Panc1 (cell line): ENCODE results near the gene ARHGAP20.

ENCODE experiments used
- POLR2AphosphoS5 ChIP-seq: IDR thresholded peaks from 2 replicates; pipeline ENCODE4 v1.6.1; 2012; ENCODE audit warnings: mild to moderate bottlenecking, low read depth, low read length, moderate library complexity
- SIN3A ChIP-seq: IDR thresholded peaks from 2 replicates; pipeline ENCODE4 v1.6.1; 2012; ENCODE audit warnings: low read depth, mild to moderate bottlenecking, low read length, moderate library complexity, borderline replicate concordance; ENCODE audit not compliant: insufficient read depth
- TF ChIP-seq, protein P1 (sequence below): fragments of 450-650 bp; IDR thresholded peaks from 2 replicates; pipeline ENCODE4 v1.5.1; 2017; ENCODE audit warnings: mild to moderate bottlenecking
- TF ChIP-seq, protein P2 (sequence below), 2 experiments: IDR thresholded peaks; 2 replicates each; pipeline ENCODE4 v1.6.1; 2011 to 2012; ENCODE audit warnings: low read depth in 2 of 2, control low read depth in 1 of 2, low read length in 1 of 2, mild to moderate bottlenecking in 1 of 2, moderate library complexity in 1 of 2; ENCODE audit not compliant: insufficient read depth in 1 of 2

DNA sequence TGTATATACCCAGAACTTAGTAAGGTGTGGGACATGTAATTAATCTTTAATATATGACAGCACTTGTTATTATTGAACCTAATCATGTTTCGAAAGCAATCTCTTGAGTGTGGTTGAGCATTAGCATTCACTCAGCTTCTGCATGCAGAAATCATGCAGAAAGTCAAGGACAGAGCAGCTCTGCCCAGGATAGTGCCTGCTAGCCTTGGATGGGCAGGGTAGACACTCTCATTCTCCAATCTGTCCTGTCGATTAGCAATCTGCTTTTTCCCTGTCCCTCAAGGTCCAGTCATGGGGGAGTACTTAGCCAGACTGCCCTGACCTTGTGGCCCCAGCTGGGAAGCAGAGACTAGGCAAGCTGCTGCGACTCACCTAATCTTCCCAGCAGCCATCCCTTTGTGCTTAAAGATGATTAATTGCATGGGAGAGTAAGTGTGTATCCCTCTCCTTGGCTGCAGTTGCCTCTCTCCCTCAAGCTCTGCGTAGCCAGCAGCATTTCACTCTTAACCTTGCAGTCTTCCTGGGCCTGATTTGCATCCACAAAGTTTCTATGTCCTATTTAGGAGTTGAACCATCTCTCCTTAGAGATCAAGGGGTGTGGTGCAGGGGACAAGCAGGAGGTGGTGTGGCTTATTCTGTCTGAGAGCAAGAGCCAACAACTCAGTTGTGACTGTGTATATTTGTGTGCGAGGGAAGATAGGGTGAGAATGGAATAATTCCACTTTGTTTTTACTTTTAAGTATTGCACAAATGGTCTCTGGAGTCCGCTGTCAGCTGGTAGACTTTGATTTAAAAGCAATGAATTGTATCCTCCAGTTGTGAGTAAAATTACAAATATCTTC is 181.1 kb downstream of the ARHGAP20 start:
- TF ChIP-seq, protein P1, sequence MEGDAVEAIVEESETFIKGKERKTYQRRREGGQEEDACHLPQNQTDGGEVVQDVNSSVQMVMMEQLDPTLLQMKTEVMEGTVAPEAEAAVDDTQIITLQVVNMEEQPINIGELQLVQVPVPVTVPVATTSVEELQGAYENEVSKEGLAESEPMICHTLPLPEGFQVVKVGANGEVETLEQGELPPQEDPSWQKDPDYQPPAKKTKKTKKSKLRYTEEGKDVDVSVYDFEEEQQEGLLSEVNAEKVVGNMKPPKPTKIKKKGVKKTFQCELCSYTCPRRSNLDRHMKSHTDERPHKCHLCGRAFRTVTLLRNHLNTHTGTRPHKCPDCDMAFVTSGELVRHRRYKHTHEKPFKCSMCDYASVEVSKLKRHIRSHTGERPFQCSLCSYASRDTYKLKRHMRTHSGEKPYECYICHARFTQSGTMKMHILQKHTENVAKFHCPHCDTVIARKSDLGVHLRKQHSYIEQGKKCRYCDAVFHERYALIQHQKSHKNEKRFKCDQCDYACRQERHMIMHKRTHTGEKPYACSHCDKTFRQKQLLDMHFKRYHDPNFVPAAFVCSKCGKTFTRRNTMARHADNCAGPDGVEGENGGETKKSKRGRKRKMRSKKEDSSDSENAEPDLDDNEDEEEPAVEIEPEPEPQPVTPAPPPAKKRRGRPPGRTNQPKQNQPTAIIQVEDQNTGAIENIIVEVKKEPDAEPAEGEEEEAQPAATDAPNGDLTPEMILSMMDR, result no peak
- TF ChIP-seq, protein P2, sequence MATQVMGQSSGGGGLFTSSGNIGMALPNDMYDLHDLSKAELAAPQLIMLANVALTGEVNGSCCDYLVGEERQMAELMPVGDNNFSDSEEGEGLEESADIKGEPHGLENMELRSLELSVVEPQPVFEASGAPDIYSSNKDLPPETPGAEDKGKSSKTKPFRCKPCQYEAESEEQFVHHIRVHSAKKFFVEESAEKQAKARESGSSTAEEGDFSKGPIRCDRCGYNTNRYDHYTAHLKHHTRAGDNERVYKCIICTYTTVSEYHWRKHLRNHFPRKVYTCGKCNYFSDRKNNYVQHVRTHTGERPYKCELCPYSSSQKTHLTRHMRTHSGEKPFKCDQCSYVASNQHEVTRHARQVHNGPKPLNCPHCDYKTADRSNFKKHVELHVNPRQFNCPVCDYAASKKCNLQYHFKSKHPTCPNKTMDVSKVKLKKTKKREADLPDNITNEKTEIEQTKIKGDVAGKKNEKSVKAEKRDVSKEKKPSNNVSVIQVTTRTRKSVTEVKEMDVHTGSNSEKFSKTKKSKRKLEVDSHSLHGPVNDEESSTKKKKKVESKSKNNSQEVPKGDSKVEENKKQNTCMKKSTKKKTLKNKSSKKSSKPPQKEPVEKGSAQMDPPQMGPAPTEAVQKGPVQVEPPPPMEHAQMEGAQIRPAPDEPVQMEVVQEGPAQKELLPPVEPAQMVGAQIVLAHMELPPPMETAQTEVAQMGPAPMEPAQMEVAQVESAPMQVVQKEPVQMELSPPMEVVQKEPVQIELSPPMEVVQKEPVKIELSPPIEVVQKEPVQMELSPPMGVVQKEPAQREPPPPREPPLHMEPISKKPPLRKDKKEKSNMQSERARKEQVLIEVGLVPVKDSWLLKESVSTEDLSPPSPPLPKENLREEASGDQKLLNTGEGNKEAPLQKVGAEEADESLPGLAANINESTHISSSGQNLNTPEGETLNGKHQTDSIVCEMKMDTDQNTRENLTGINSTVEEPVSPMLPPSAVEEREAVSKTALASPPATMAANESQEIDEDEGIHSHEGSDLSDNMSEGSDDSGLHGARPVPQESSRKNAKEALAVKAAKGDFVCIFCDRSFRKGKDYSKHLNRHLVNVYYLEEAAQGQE (IDR thresholded peaks at IDR 0.05; ENCODE audit: insufficient read depth in 1 of 2, low read depth in 2 of 2, low read length in 1 of 2), result no peak
- no peak for TF ChIP-seq SIN3A
- TF ChIP-seq POLR2AphosphoS5, result no peak
